Endothelial cell of umbilical vein (primary cell): Measurements from ENCODE around the gene SCAMP1.

Experiments used
- CTCF ChIP-seq, 2 donors: IDR thresholded peaks; 1 replicate in 1 of 2; 2 replicates in 1 of 2; pipeline ENCODE4 v1.5.1; 2011; ENCODE audit warnings: low read length in 2 of 2, mild to moderate bottlenecking in 2 of 2, moderate library complexity in 2 of 2, control low read depth in 1 of 2, inconsistent platforms in 1 of 2, low read depth in 1 of 2; ENCODE audit not compliant: insufficient read depth in 1 of 2; ENCODE audit errors: extremely low read depth in 1 of 2
- EZH2 ChIP-seq: IDR thresholded peaks from 2 replicates; pipeline ENCODE4 v1.6.1; 2012; ENCODE audit warnings: borderline replicate concordance, low read depth, mild to moderate bottlenecking, moderate library complexity, low read length, inconsistent platforms; ENCODE audit not compliant: severe bottlenecking
- MAX ChIP-seq: IDR thresholded peaks from 2 replicates; pipeline ENCODE4 v1.6.1; 2011; ENCODE audit not compliant: insufficient read depth, insufficient read length
- POLR2AphosphoS5 ChIP-seq: IDR thresholded peaks from 2 replicates; pipeline ENCODE4 v1.6.1; 2012; ENCODE audit warnings: low read depth, mild to moderate bottlenecking, control low read depth, low read length, moderate library complexity; ENCODE audit not compliant: insufficient read depth

GRCh38 chr5:78500028-78500427 is 139.6 kb downstream of the SCAMP1 start:
- no peak for TF ChIP-seq MAX
- no peak for TF ChIP-seq EZH2
- no peak for TF ChIP-seq CTCF (IDR thresholded peaks at IDR 0.05; ENCODE audit: extremely low read depth in 1 of 2, insufficient read depth in 1 of 2, low read depth in 1 of 2, low read length in 2 of 2)
- no peak for TF ChIP-seq POLR2AphosphoS5
